Stimulated activated CD4-positive, alpha-beta T cell treated with anti-CD3 and anti-CD28 coated beads, Interleukin-2, amount 100 ng/mL, for 48 hours (primary cell): Measurements from ENCODE around the gene SOX11.

ENCODE experiments used
- DNase-seq, 2 donors: peaks; one replicate each; pipeline ENCODE4 v3.0.0-alpha.2; 2020

The SOX11 gene

DNA sequence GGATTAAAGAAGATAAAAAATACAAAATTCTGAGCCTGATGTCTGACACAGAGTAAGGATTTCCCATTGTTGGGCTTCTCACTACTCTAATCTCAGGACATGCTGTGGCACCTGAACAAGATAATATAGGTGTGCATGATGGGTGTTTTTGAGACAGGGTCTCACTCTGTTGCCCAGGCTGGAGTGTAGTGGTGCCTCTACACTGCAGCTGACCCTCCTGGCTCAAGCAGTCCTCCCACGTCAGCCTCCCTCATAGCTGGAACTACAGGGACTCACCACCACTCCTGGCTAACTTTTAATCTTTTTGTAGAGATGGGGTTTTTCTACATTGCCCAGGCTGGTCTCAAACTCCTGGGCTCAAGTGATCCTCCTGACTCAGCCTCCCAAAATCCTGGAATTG lies 32.9 kb downstream of the SOX11 start:
- no peak for DNase-seq

DNA sequence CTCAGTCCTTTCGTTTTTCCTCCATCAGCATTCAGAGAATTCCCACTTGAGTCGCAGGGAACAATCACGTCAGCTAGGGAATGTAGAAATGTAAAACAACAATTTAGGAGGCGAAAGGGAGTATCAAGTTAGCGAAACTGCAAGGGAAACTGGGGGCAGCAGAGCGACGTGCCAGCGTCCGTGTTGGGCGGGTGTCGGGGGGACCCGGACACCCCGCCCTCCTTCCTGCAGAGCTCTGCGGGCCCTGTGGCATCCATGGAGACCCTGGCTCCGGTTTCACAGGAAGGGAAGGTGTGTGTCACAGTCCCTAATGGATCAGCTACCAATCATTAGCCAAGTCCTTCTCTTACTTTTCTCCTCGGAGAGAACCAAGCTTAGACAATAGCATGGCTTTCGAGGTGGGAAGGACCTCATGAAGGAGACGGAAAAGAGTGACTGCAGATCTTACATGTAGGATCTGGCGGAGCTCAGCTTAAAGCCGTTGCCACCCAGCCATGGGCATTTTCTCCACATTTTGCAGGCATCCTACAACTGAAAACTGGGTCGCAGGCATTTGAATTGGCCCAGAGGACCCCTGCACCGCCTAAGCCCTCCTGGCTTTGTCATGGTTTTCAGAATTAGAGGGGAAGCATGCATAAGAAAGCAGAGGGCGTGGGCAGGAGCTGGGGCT lies 33.7 kb downstream of the SOX11 start:
- DNase-seq: no peak

DNA sequence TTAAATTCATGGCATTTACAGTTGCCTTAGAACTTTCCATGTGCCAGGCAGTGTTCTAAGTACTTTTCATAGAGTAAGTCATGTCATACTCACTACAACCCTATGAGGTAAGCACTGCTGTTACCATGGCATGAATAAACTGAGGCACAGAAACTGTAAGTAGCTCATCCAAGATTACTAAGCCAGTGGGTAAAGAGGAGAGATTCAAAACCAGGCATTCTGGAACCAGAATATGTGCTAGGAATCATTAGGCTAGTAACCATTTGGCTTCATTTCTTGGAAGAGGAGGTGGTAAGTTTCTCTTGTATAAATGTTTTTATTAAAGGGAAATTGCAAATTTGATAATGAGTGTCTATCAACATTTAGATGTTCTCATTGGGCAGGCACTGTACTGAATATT lies 35.1 kb downstream of the SOX11 start:
- no peak for DNase-seq

DNA sequence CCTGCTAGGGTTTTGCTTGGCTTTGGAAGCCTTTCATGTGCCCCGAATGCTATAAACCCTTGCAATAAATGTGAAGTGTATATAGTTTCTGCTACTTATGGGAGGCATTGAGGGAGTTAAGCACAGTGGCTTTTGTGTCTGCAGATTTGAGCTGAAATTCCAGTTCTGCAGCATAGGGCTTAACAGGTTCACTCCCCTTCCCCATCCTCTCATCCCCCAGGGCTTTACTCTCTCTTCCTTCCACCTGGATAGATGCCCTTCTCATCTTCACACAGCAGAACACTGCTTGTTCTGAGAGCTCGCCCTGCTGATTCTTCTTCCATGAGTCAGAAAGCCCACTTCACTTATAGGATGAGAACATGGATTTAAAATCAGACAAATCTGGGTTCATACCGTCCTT lies 37.2 kb downstream of the SOX11 start:
- DNase-seq: no peak

DNA sequence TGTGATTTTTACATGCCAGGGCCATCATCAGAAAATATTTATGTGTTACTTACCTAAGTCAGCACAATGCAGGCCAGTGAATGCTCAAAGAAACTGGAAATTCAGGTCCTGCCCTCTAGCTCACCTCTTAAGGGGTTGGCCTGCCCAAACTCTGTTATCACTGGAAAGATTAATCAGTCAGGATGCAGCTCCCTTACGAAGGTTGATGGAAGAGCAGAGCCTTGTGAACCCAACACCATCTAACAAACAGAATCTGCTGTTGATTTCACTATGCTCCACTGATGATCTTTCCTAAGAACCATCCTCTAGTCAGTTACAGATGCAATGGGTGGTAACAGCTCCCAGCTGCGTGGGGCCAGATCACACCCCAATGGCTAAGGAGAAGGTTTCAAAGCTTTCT lies 38.2 kb downstream of the SOX11 start:
- DNase-seq: no peak

DNA sequence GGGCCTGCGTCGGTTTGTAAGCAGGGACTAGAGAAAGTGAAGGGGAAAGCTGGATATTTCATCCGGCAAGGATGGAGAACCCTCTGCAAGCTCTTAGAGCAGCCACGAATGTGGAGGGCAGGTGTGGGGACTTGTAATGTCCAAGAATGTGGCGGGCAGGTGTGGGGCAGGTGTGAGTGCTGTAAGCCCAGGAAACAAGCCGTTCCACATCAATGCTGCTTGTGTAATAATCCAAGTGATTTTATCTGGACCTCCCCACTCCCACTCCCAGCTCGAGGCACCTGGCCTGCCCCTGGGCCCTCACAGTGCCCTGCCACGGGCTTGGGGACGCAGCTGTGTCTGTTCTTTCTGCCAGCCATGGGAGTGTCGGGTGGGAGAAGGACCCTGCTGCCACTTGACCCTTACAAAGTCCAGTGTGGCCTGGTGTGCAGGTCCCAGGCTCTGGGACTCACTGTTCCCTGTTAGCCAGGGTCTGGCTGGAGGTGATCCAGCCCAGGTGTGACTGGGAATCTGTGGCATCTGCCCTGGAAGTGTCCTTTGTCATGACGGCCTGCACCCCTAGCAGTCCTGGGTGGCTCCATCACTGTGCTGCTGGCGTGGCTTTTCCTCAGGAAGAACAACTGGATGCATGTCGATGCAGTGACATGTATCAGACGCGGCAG lies 42.8 kb downstream of the SOX11 start:
- DNase-seq: no peak

DNA sequence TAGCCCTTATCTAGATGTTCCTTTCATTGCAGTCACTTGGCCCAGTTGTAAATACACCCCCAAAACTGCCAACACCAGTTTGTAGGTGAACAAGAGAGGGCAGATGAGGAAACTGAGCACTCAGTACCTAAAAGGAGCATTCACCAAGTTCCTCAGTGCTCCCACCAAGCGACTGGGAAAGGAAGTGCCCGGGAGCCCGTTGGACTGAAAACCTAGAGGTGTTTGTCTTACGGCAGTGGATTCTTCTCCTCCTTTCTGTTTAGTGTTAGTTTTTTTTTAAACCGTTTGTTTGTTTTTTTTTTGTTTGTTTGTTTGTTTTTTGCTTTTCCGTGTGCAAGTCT lies 43.3 kb downstream of the SOX11 start:
- no peak for DNase-seq

DNA sequence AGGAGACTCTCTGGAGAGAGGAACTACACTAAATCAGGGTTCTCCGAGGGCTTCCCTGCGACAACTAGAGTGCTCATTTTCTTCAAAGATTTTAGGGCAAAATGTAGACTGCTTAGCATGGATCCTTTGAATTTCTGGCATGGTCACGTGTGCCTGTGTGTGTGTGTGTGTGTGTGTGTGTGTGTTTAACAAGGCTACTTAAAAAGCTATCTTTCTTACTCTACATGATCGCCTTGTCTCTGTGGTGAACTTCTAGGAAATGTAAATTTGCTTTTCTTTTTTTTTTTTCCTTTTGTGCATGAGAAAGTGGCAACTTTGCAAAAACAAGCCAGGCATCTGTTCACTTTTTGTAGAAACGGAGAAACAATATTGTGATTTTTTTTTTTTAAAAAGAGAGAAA lies 43.9 kb downstream of the SOX11 start:
- DNase-seq: no peak

DNA sequence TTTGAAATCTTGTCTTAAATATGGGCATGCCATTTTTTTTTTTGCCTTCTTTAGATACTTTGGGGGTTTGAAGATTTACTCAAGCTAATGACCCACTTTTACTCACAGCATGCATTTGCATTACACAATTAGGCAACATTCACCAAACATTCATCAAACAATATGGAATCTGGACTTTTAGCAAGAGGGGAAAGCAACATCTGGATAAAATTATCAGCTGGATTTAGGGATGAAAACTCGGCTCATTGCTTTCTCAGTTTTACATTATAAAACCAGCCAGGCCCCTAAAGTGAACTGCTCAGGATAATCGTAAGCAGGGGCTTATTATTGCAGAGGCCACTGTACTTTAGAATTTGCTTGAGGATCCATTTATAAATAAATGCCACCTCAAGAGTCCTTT lies 44.7 kb downstream of the SOX11 start:
- DNase-seq: no peak

DNA sequence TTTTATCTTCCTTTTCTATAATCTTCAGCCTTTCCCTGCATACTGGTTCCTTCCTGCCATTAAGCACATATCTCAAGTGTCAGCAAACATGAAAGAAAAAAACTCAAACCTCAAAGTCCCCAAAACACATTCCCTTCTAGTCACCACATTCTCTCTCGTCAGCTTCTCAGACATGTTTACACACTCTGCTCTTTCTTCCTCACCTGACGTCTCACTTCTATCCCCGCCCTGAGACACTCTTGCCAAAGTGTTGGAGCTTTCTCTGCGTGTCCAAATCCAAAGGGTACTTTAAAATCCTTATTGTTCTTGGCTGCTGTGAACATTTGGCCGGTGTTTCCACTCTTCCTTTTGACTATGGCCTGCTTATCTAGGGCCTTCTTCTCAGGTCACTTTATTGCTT lies 47.9 kb downstream of the SOX11 start:
- DNase-seq: no peak

DNA sequence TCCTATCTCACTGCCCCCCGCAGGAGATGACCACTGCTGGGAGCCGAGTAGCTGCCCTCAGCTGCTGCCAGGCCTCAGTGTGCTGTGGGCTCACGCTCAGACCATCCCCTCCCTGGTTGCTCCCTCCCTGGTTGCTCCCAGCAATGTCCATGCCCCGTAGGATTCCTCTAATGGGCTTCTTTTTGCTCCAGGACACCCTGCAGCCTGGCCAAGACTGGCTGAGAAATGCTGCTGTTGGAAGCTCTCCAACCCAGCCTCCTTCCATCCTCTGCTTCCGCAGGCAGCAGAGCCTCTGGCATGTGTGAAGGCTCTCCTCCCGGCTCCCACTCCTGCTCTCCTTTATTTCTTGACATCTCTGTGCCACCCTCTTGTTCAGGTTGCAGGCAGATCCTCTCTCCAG lies 48.6 kb downstream of the SOX11 start:
- DNase-seq: no peak

DNA sequence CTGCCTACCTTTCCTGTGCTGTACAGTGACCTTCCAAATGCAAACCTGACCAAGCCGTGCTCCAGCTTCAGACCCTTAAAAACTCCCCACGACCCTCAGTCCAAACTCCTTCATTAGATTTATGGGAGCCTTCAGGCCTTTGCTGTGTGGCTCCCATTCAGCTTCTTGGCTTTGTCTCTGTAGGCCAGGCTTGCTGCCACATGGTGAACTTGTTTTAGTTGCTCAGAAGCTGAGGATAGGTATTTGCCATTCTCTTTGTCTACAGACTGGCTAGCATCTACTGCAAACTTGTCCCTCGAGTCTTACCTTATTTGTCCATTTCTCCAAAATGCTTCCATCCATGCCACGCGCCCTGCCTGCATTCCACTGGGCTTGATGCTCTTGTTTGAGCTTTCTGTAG lies 49.1 kb downstream of the SOX11 start:
- no peak for DNase-seq

DNA sequence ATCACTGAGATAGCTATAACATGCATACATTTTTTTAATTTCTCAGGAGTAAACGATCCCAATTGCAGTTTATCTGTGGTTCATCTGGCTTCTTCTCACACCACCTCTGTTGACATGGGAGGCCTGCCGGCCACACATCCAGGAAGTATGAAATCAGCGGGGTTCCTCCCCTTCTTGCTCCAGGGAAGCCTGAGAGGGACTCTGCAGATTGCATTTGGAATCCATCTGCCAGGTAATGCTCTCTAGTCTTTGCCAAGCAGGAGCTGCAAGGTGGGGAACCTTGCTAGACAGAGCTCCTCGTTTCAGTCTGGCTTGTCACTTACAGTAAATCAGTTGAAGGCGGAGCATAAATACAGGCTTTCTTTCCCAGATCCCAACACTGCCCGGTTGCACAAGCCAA lies 49.9 kb downstream of the SOX11 start:
- no peak for DNase-seq

DNA sequence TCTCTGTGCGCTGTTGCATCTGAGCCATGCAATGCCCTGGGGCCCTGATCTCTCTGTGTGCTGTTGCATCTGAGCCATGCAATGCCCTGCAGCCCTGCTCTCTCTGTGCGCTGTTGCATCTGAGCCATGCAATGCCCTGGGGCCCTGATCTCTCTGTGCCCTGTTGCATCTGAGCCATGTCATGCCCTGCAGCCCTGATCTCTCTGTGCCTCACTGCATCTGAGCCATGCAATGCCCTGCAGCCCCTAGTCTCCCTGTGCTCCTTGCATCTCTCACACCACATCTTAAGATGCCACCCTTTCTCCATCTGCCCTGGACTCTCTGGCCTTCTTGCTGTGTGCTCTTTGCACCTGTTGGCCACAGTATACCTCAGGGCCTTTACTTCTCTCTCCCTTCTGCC lies 56.2 kb downstream of the SOX11 start:
- no peak for DNase-seq

DNA sequence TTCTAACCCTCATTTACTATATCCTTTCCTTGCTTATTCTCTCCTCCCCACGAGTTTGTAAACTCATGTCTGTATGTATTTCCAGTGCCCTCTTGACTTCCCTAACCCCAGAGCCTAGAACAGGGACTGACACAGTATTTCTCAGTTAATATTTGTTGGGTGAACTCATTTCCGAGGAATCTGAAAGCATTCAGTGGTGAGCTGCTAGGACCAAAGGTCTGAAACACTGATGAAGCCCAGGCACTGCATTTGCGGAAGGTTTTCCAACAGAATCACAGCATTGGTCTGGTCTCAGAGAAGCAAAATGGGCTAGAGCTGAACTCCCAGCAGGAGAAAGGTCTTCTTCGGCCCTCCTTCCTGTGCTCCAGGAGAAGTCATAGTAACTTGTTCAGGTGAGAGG lies 56.8 kb downstream of the SOX11 start:
- DNase-seq: no peak

DNA sequence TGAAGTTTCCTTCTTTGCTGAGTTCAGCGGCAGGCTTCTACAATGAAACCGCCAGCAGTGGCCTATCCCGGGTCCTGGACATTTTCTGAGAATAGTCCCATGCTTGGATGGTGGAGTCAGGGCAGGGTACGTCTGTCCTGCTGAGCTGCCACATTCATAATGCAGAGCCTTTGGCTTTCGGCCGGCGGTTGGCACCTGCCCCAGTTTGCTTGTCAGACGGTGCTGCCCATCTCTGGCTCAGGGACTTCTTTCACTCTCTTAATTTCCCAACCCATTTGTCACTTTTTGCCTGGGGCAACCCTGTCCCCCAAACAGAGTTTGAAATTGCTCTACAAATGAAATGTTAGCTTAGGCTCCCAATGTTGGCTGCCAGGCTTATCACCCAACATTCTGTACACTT lies 57.2 kb downstream of the SOX11 start:
- no peak for DNase-seq
